Uterus (tissue), 2 donors: ENCODE measurements around the gene KLHL18.

Source experiments
- CTCF ChIP-seq, 4 experiments: fragments of 200-600 bp in 2 of 4; fragments of 450-650 bp in 2 of 4; sonication (generic) in 2 of 4; IDR thresholded peaks; one replicate each; pipeline ENCODE4 v1.5.1; 2016 to 2019; ENCODE audit warnings: antibody characterized with exemption in 4 of 4, mild to moderate bottlenecking in 2 of 4, moderate library complexity in 1 of 4
- POLR2A ChIP-seq, 2 donors: fragments of 450-650 bp; IDR thresholded peaks; one replicate each; pipeline ENCODE4 v1.6.1; 2016; ENCODE audit warnings: antibody characterized with exemption in 2 of 2, mild to moderate bottlenecking in 1 of 2, moderate library complexity in 1 of 2

GRCh38 chr3:47291158-47291753, 8.5 kb downstream of the KLHL18 start:
- TF ChIP-seq CTCF (IDR thresholded peaks at IDR 0.05): no peak
- no peak for TF ChIP-seq POLR2A (IDR thresholded peaks at IDR 0.05)
